ELR (cell line): ENCODE data around the gene SPATS2.
A peak's percentile ranks its signal among the peaks of the same experiment; 100 is the strongest.

ENCODE experiments used
- DNase-seq: peaks from one replicate; pipeline ENCODE4 v3.0.0-alpha.2; 2015; ENCODE audit warnings: low read depth

Gene SPATS2

GRCh38 chr12:49335955-49336644 is 31.2 kb upstream of the SPATS2 start:
- no peak for DNase-seq

GRCh38 chr12:49336645-49337584 is 30.3 kb upstream of the SPATS2 start, which contains the start of gene C1QL4:
Gene C1QL4 (minus strand): TSS chr12:49337188. CDS start chr12:49336477, 711 bp downstream.
- peak; percentile 82 for DNase-seq

GRCh38 chr12:49338830-49339463 is 28.3 kb upstream of the SPATS2 start:
- no peak for DNase-seq

DNA sequence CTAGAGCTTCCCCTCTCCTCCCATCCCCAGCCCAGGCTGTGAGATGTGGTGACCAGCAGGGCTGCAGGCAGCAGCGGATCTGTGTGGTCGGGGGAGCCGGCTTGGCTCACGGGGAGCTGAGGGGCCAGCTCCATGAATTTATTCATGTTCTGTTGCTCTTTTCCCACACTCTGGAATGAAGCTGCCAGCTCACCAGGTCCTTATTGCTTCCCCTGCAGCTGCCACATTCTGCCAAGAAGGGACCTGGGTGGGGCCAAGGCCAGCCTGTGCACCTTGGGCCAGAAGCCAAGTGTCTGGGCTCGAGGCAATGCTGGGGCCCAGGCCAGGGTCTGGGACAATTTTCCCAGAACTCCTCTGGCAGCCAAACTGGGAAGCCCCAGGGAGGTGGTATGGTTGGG is 27.8 kb upstream of the SPATS2 start:
- no peak for DNase-seq

- no peak for DNase-seq
These were observed 27.0 kb upstream of the SPATS2 start for GRCh38 chr12:49340095-49340870.

- DNase-seq = no peak
These were observed 26.1 kb upstream of the SPATS2 start for GRCh38 chr12:49340971-49341776.

DNA sequence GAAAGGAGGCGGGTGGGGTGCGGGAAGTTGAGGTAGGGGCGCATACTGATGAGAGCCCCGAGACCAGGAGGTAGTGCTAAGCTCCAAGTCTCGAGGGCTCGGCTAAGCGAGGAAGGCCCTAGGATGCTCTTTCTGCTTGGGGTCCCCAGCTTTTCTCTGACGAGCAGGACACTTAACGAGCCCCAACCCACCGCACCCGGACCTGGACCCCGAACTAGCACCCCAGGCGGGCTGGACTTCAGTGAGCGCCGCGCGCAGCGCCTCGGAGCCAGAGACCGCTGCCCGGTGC is 25.5 kb upstream of the SPATS2 start:
- no peak for DNase-seq

- peak; percentile 87 for DNase-seq
These were observed 25.0 kb upstream of the SPATS2 start for GRCh38 chr12:49342066-49342913.

DNA sequence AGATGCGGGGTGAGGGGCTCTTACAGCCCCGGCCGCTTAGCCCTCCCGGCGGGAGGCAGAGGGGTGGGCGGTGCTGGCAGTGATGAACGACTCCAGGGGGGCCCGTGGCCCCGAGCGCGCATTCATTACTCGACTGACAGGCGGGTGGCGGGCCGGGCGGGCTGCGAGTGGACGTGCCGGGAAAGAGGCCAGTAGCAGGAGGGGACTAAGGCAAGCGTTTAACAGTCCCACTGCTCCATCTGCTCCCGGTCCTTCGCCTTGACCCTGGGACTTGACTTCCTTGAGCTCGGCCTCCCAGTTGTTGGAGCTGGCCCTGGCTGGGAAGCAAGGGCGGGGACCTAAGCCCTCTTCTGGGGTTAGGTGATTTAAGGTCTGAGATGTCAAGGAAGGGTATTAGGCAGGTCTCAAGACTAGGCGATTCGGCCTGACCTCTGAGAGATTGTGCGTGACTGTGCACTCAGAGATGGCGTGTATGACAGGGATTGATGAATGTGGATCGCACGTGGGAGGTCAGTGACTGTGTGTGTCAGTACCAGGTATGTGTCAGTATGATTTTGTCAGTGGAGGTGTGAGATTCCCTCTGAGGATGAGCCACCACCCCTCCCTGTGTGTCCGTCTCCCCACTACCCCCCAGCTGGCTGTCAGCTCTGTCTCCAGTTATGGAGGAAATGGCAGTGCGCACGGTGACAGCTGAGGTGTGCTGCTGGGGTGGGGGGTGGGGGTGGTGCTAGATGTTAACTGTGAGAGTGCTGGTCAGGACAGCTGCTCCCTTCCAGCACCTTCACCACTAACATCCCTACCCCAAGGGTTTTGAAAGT is 24.1 kb upstream of the SPATS2 start:
- DNase-seq = no peak

GRCh38 chr12:49344486-49345050 is 22.7 kb upstream of the SPATS2 start:
- no peak for DNase-seq

DNA sequence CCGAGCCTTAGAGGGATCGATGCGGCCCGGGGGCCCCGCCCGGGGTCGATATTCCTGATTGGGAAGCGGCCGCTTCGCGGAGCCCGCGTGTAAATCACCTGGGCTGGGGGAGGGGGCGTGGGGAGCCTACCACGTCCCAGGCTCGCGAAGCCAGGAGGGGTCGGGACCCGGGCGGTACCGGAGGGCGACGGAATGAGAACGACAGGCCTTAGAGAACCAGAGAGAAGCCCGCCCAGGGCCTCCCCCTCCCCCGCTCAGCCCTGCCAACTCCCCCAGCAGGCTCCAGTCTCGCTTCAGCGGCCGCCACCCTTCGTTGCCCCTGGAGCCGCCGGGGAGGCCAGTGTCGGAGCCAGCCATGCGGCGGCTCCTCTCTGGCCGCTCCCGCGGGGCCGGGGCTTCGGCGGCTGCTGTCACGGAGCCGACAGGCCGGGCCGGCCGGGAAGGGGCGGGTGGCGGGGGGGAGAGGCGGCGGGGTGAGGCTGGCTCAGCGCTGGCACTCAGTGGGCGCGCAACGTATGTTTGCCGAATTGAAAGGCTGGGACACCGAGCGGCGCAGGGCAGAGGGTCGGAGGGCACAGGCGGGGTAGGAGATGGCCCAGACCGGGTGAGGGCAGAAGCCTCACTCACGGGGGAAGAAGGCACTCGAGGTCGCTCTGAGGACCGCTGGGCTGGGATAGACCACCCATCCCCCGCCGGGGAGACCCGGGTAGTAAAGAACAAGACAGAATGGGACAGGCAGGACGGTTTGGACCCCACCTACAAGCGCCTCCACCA is 22.0 kb upstream of the SPATS2 start:
- peak; percentile 37 for DNase-seq

DNA sequence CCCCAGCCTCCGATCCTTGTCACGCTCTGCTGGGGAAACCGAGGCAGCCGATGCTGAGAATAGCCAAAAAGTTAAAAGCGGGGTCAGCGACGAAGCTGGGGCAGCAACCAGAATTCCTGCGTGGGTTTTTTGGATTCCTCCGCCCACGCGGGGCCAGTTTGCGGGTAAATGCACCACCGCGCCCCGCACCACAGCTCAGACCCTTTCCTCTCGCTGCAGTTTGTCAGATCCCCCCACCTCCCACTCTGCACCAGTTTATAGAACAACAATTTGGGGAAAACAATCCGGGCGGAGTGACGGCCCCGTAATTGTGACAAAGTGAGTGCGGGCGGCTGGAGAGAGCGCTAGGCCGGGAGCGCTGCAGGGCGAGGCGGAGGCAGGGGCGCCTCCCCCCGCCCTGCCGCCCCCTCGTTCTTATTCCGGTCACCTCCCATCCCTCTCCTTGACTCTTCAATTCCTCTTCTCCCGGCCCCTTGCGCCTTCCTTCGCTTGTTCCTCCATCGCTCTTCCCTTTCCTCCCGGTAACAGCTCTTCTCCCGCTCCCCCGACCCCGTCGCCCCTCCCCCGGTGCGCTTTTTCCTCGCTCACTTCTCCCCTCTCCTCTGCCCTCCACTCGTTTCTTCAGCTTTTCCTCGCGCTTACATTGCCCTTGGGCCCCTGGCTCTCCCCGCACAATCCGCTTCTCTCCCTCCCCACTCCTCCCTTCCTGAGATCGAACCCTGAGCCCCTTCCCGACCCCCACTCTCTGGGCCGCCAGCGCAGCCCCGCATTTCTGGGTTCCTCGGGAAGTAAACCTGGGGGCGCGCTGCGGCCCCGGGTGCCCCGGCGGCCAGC is 21.2 kb upstream of the SPATS2 start:
- DNase-seq = no peak

GRCh38 chr12:49346659-49347310 is 20.5 kb upstream of the SPATS2 start, which contains the start of gene DNAJC22:
Gene DNAJC22 (plus strand): TSS chr12:49346888. CDS start chr12:49348873, 1,985 bp downstream.
- peak; percentile 46 for DNase-seq

DNA sequence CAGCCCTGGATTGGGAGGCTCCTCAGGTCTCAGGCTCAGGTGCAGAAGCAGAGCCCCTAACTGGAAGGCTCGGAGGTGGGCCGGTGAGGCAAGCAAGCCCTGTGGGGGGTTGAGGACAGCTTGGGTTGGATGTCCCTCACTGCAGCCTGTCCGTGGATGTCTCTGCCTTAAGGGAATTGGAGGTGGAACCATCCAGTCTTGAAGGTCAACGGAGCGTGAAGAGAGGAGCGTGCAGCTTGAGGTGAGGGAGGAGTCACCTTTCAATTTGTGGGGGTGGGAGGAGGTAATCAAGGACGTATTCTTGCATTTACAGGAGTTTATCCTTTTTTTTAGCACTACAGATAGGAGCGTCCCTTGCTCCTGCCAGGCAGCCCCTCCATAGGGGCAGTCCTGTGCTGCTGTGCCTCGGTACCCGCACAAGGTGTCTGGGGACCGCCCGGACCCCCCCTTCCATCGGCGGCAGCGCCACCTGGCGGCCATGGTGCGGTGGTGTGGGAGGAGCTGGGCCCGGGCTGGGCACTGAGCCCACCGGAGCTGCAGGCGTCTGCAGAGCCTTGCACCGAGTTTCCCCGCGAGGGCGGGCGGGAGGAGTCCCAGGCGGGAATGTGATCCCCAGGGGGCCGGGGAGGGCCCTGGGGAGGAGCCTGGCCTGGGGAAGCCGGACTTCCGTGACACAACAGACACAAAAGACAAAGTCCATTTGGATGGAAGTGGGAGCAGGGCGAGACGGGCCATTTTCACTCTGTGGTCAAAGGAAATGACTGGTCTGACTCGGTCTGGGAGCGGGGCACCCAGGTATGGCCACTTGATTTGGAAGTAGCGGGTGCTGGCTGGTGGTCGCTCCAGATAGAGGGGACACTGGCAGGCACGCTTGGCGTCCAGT is 19.7 kb upstream of the SPATS2 start:
- peak; percentile 88 for DNase-seq

DNA sequence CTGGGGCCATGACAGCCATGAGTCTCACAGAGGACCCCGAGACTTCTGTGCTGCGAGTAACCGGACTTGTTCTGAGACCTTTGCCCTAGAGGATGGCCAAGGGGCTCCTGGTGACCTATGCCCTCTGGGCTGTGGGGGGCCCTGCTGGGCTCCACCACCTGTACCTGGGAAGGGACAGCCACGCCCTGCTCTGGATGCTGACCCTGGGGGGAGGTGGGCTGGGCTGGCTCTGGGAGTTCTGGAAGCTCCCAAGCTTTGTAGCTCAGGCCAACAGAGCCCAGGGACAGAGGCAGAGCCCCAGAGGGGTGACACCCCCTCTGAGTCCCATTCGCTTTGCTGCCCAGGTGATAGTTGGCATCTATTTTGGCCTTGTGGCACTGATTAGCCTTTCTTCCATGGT is 18.5 kb upstream of the SPATS2 start:
- DNase-seq = no peak

- DNase-seq = no peak
These were observed 18.0 kb upstream of the SPATS2 start for GRCh38 chr12:49349266-49349665.
